Panc1 (cell line): ENCODE results near the gene E2F1. TPM values are rescaled to one million over a fixed set of nuclear protein-coding genes. Genes with fewer than 3 reads are reported as not detected.

Experiments used
- ATAC-seq: fragments of 200-7000 bp; cut with Tn5 transposase; 2 replicates; pipeline ENCODE4 v1.9.1; 2020; ENCODE audit warnings: mild to moderate bottlenecking, moderate library complexity
- BruUV-seq: library from RNA; stranded (reverse); fragments of 400-500 nt; replicated peaks from 2 replicates; lab custom pipeline; 2021; lab: Mats Ljungman, UMichigan
- CTCF ChIA-PET: fragments of 300-600 bp; sonication (Branson Sonifier 250); formaldehyde crosslinking; loops from one replicate; lab custom pipeline; 2022; ENCODE audit warnings: antibody characterized with exemption; lab: Charles Lee
- POLR2A ChIA-PET: fragments of 300-600 bp; sonication (Branson Sonifier 250); formaldehyde crosslinking; loops from one replicate; lab custom pipeline; 2022; ENCODE audit warnings: antibody characterized with exemption; lab: Charles Lee
- DNase-seq: peaks from one replicate; pipeline ENCODE4 v3.0.0-alpha.2; 2010; ENCODE audit warnings: low read depth, low spot score
- H3K27ac ChIP-seq: 2 replicates; pipeline ENCODE4 v1.5.1; 2011; ENCODE audit warnings: mild to moderate bottlenecking, low read length, inconsistent platforms
- H3K27me3 ChIP-seq: fragments of 200-500 bp; sonication (Bioruptor generic); 2 replicates; pipeline ENCODE4 v1.6.0; 2014; ENCODE audit warnings: low read length, inconsistent platforms; ENCODE audit not compliant: control insufficient read depth, insufficient read depth
- H3K36me3 ChIP-seq: fragments of 200-500 bp; sonication (Bioruptor generic); 2 replicates; pipeline ENCODE4 v1.5.1; 2014; ENCODE audit warnings: inconsistent platforms, mild to moderate bottlenecking, low read length, moderate library complexity; ENCODE audit not compliant: control insufficient read depth, insufficient read depth
- H3K4me1 ChIP-seq: 2 replicates; pipeline ENCODE4 v1.5.1; 2011; ENCODE audit warnings: inconsistent platforms, mild to moderate bottlenecking, low read length, moderate library complexity; ENCODE audit not compliant: control insufficient read depth, insufficient read depth
- H3K4me3 ChIP-seq, 2 experiments: 2 replicates each; pipeline ENCODE4 v1.5.1; 2011 to 2012; ENCODE audit warnings: low read depth in 2 of 2, low read length in 2 of 2, mild to moderate bottlenecking in 2 of 2, inconsistent platforms in 1 of 2, moderate library complexity in 1 of 2
- H3K9me3 ChIP-seq: fragments of 200-500 bp; sonication (Bioruptor generic); 2 replicates; pipeline ENCODE4 v1.5.1; 2014; ENCODE audit warnings: low read depth, mild to moderate bottlenecking, inconsistent platforms, low read length, moderate library complexity; ENCODE audit not compliant: control insufficient read depth, insufficient read depth
- POLR2AphosphoS5 ChIP-seq: IDR thresholded peaks from 2 replicates; pipeline ENCODE4 v1.6.1; 2012; ENCODE audit warnings: mild to moderate bottlenecking, low read depth, low read length, moderate library complexity
- REST ChIP-seq, 2 experiments: IDR thresholded peaks; 2 replicates each; pipeline ENCODE4 v1.6.1; 2011 to 2012; ENCODE audit warnings: low read depth in 2 of 2, control low read depth in 1 of 2, low read length in 1 of 2, mild to moderate bottlenecking in 1 of 2, moderate library complexity in 1 of 2; ENCODE audit not compliant: insufficient read depth in 1 of 2
- SIN3A ChIP-seq: IDR thresholded peaks from 2 replicates; pipeline ENCODE4 v1.6.1; 2012; ENCODE audit warnings: low read depth, mild to moderate bottlenecking, low read length, moderate library complexity, borderline replicate concordance; ENCODE audit not compliant: insufficient read depth
- TCF7L2 ChIP-seq: IDR thresholded peaks from 2 replicates; pipeline ENCODE4 v1.6.1; 2011; ENCODE audit warnings: mild to moderate bottlenecking, low read depth, low read length, inconsistent platforms
- in situ Hi-C: cut with HindIII; loops from 2 replicates; pipeline ENCODE4 v1.10.0; 2016; ENCODE audit warnings: low sequenced_read_pairs, low pct_unique_long_range_greater_than_20kb
- intact Hi-C: fragments of 100-400 bp; cut with micrococcal nuclease; formaldehyde crosslinking; loops from one replicate; pipeline ENCODE4 v1.10.0; 2022; ENCODE audit not compliant: unreplicated experiment
- total RNA-seq: library from RNA; stranded (reverse); gene quantifications from one replicate; pipeline ENCODE4 v1.2.1, GENCODE V29; 2021; ENCODE audit not compliant: unreplicated experiment
- TF ChIP-seq, protein P1 (sequence below): fragments of 450-650 bp; IDR thresholded peaks from 2 replicates; pipeline ENCODE4 v1.5.1; 2017; ENCODE audit warnings: mild to moderate bottlenecking

E2F1 gene
- total RNA-seq, 1 experiment from 2014 or later: 64.2 TPM

GRCh38 chr20:33640287-33640686 is 45.9 kb downstream of the E2F1 start:
- no peak for ATAC-seq
- in situ Hi-C loops (no loop called here), intact Hi-C loops (no loop called here)
- no peak overlapping the region for H3K4me3 ChIP-seq
- no peaks in the 10 kb centered on the region; the same call in 1 of the 2 replicates for H3K4me1 ChIP-seq
- no TSS peak for BruUV-seq
- TF ChIP-seq, protein P1, sequence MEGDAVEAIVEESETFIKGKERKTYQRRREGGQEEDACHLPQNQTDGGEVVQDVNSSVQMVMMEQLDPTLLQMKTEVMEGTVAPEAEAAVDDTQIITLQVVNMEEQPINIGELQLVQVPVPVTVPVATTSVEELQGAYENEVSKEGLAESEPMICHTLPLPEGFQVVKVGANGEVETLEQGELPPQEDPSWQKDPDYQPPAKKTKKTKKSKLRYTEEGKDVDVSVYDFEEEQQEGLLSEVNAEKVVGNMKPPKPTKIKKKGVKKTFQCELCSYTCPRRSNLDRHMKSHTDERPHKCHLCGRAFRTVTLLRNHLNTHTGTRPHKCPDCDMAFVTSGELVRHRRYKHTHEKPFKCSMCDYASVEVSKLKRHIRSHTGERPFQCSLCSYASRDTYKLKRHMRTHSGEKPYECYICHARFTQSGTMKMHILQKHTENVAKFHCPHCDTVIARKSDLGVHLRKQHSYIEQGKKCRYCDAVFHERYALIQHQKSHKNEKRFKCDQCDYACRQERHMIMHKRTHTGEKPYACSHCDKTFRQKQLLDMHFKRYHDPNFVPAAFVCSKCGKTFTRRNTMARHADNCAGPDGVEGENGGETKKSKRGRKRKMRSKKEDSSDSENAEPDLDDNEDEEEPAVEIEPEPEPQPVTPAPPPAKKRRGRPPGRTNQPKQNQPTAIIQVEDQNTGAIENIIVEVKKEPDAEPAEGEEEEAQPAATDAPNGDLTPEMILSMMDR: no peak
- TF ChIP-seq TCF7L2 (no peak), REST (IDR thresholded peaks at IDR 0.05; ENCODE audit: insufficient read depth in 1 of 2, low read depth in 2 of 2, low read length in 1 of 2) (no peak), POLR2AphosphoS5 (no peak), SIN3A (no peak)
- ChIA-PET CTCF (interaction anchor here (0.6 kb wide), 1 partner anchor 1722 kb away, joined by 5 read pairs; no protein-coding TSS in a partner anchor), POLR2A (interaction anchor here (0.6 kb wide), 2 partner anchors 8 to 115 kb away, joined by 4 to 6 read pairs; no protein-coding TSS in a partner anchor)
- DNase-seq: no peak
- no peak overlapping the region for H3K27ac ChIP-seq
- H3K36me3 ChIP-seq: no peaks in the 10 kb centered on the region; the same call in 1 of the 2 replicates
- no peaks in the 10 kb centered on the region for H3K9me3 ChIP-seq
- H3K27me3 ChIP-seq: no peaks in the 10 kb centered on the region

DNA sequence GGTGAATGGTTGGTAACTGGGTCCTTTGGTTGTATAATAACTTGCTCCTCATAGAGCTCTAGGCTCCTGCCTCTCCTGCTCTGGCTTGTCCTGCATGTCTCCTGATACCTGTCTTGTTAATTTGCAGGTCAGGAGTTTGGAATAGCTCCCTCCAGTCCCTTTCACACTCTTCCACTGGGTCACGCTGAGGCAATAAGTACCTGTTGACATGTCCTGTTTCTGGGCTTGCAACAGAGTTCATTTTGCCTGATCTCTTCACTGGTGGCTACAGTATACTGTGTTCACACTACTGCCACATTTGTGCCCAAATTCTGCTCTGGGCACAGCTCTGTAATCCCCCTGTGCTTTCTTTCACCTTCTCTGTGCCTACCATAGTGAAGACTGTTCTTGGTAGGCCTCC is 49.4 kb downstream of the E2F1 start:
- no peak for DNase-seq
- ATAC-seq: no peak
- H3K4me3 ChIP-seq: no peak overlapping the region
- H3K27ac ChIP-seq: no peak overlapping the region
- TF ChIP-seq SIN3A (no peak), POLR2AphosphoS5 (no peak), TCF7L2 (no peak), REST (IDR thresholded peaks at IDR 0.05; ENCODE audit: insufficient read depth in 1 of 2, low read depth in 2 of 2, low read length in 1 of 2) (no peak)
- TF ChIP-seq, protein P1: no peak
- intact Hi-C loops: no loop called here
- no peaks in the 10 kb centered on the region for H3K36me3 ChIP-seq
- BruUV-seq: no TSS peak
- no peaks in the 10 kb centered on the region for H3K27me3 ChIP-seq
- POLR2A ChIA-PET: interaction anchor here (0.9 kb wide), 1 partner anchor 73 kb away, joined by 4 read pairs; no protein-coding TSS in a partner anchor
- H3K4me1 ChIP-seq: no peaks in the 10 kb centered on the region
- CTCF ChIA-PET: no interaction called here
- in situ Hi-C loops: no loop called here
- H3K9me3 ChIP-seq: no peaks in the 10 kb centered on the region
